ENCODE measurements around the gene HOXA13.

DNA sequence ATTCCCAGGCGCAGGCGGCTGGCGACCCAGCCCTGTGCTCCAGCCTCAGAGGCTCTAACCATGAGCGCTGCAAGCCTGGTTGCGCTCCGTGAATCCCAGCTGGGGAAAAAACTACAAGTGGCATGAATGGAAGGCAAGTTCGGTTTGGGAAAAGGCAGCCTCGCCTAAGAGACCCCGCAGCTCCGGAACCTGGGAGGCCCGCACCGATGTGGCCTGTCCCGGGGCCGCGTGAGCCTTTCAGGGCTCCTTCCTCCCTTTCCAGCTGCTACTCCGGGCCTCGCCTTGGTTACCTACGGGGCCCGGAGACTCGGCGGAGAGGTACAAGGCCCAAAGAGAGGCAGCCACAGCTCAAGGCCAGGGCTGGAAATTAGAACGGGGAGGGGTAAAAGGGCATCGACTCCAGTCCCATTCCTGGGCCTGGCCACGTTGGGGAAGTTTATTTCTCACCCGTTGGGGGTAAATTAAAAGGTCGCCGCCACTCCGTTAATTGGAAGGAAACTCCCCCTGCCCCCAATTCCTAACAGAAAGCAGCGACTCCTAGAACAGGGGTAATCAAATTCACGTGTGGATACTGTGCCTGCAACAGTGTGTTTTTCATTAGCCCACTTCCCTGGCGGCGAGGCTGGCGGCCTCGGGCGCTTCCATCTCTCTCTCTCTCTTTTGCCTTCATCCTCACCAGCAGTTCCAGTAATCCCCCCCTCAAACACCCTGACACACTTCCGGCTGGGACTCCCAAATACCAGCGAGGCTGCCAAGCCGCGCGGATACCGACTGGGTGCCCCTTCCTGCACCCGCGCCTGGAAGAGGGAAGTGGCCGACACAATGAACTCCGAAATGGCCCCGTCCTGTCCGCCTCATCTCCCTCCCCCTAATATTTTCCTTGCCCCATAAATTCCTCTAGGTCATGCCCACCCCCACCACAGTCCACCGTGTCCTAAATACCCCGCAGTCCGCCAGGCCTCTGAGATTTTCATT is 33.1 kb downstream of the HOXA13 start:
- TF ChIP-seq CTCF (IDR thresholded peaks at IDR 0.05; ENCODE audit: poor library complexity) = no peak
- peak; percentile 49 for TF ChIP-seq EZH2 (IDR thresholded peaks at IDR 0.05; ENCODE audit: borderline replicate concordance)

All from hepatocyte (in vitro differentiated cells).